H1 (cell line): ENCODE measurements around the gene CD38. TPM values are rescaled to one million over a fixed set of nuclear protein-coding genes. Genes with fewer than 3 reads are reported as not detected.

Experiments
- CTCF ChIA-PET: fragments of 300-600 bp; sonication (Branson Sonifier 250); formaldehyde crosslinking; loops from one replicate; lab custom pipeline; 2021; ENCODE audit not compliant: partially characterized antibody; lab: Charles Lee
- POLR2A ChIA-PET: fragments of 300-600 bp; sonication (Branson Sonifier 250); formaldehyde crosslinking; loops from one replicate; lab custom pipeline; 2021; ENCODE audit warnings: inconsistent platforms; ENCODE audit not compliant: partially characterized antibody; lab: Charles Lee
- DNase-seq, 2 experiments: peaks; one replicate each; pipeline versions ENCODE4 v3.0.0 to v3.0.0-alpha.2; 2010 to 2022; ENCODE audit warnings: low spot score in 2 of 2, low read depth in 1 of 2, mixed read lengths in 1 of 2
- FAIRE-seq: peaks from 2 replicates; lab custom pipeline; 2011; peaks lifted over from hg19 to GRCh38; lab: Jason Lieb, UNC
- H2AFZ ChIP-seq: 2 replicates; pipeline ENCODE4 v1.8.1; 2012; ENCODE audit warnings: low read length, inconsistent platforms
- H2AK5ac ChIP-seq: 2 replicates; pipeline ENCODE4 v1.6.1; 2013; ENCODE audit warnings: low read depth, low read length
- H2BK120ac ChIP-seq: replicated peaks from 2 replicates; pipeline ENCODE3; 2013; ENCODE audit warnings: low read depth, low read length, inconsistent platforms
- H2BK12ac ChIP-seq: 2 replicates; pipeline ENCODE4 v1.6.1; 2013; ENCODE audit warnings: low read depth, low read length
- H2BK15ac ChIP-seq: 2 replicates; pipeline ENCODE4 v1.6.1; 2013; ENCODE audit warnings: low read length
- H2BK20ac ChIP-seq: 2 replicates; pipeline ENCODE4 v1.6.1; 2013; ENCODE audit warnings: low read length
- H2BK5ac ChIP-seq: 2 replicates; pipeline ENCODE4 v1.6.1; 2013; ENCODE audit warnings: low read depth, low read length
- H3K14ac ChIP-seq: 2 replicates; pipeline ENCODE4 v1.6.1; 2013; ENCODE audit warnings: inconsistent platforms; ENCODE audit not compliant: insufficient read length
- H3K18ac ChIP-seq: 2 replicates; pipeline ENCODE4 v1.6.1; 2013; ENCODE audit warnings: low read length; ENCODE audit errors: extremely low read depth
- H3K23ac ChIP-seq: 2 replicates; pipeline ENCODE4 v1.6.1; 2013; ENCODE audit warnings: inconsistent platforms; ENCODE audit not compliant: insufficient read length
- H3K23me2 ChIP-seq: 2 replicates; pipeline ENCODE4 v1.6.1; 2013; ENCODE audit warnings: low read depth, low read length
- H3K27ac ChIP-seq: 2 replicates; pipeline ENCODE4 v1.6.1; 2011; ENCODE audit warnings: low read depth, low read length, inconsistent platforms
- H3K27me3 ChIP-seq, 4 experiments: replicated peaks in 1 of 4; 1 replicate in 1 of 4; 2 replicates in 3 of 4; pipeline versions ENCODE4 v1.6.1 to v1.8.1; 2011 to 2013; ENCODE audit warnings: low read length in 3 of 4, mild to moderate bottlenecking in 3 of 4, inconsistent platforms in 2 of 4, mixed read lengths in 2 of 4, moderate library complexity in 1 of 4; ENCODE audit not compliant: control insufficient read depth in 3 of 4, insufficient read depth in 3 of 4; ENCODE audit errors: extremely low read depth in 1 of 4
- H3K36me3 ChIP-seq, 4 experiments: 2 replicates each; pipeline versions ENCODE4 v1.6.1 to v1.8.1; 2011 to 2013; ENCODE audit warnings: mild to moderate bottlenecking in 4 of 4, low read length in 3 of 4, moderate library complexity in 2 of 4, control low read depth in 1 of 4, inconsistent platforms in 1 of 4; ENCODE audit not compliant: insufficient read depth in 4 of 4, control insufficient read depth in 2 of 4
- H3K4ac ChIP-seq: replicated peaks from 2 replicates; pipeline ENCODE3; 2013; ENCODE audit warnings: low read length, low read depth, mixed read lengths, inconsistent platforms; ENCODE audit not compliant: insufficient read length
- H3K4me1 ChIP-seq, 4 experiments: replicated peaks in 1 of 4; 1 replicate in 1 of 4; 2 replicates in 3 of 4; pipeline versions ENCODE4 v1.6.1 to v1.8.1; 2011 to 2013; ENCODE audit warnings: low read length in 3 of 4, inconsistent platforms in 2 of 4, mixed read lengths in 1 of 4; ENCODE audit not compliant: insufficient read depth in 4 of 4, control insufficient read depth in 3 of 4
- H3K4me2 ChIP-seq, 2 experiments: 2 replicates each; pipeline versions ENCODE4 v1.6.1 to v1.8.1; 2011 to 2013; ENCODE audit warnings: low read depth in 2 of 2, low read length in 2 of 2, control low read depth in 1 of 2, inconsistent platforms in 1 of 2, mild to moderate bottlenecking in 1 of 2; ENCODE audit not compliant: insufficient read depth in 1 of 2
- H3K4me3 ChIP-seq, 4 experiments: fragments of 200-600, 300-600 bp in 1 of 4; sonication (generic), shearing (Covaris generic), sonication (Bioruptor Twin) in 1 of 4; 2 replicates each; pipeline versions ENCODE4 v1.5.1 to v1.8.1; 2011 to 2016; ENCODE audit warnings: low read length in 4 of 4, low read depth in 3 of 4, control low read depth in 2 of 4, inconsistent platforms in 2 of 4, mild to moderate bottlenecking in 2 of 4, mixed read lengths in 1 of 4, moderate library complexity in 1 of 4; ENCODE audit not compliant: insufficient read depth in 2 of 4; ENCODE audit errors: extremely low read depth in 1 of 4
- H3K56ac ChIP-seq: replicated peaks from 2 replicates; pipeline ENCODE3; 2013; ENCODE audit warnings: low read depth, mild to moderate bottlenecking, mixed read lengths, low read length, inconsistent platforms; ENCODE audit not compliant: insufficient read length
- H3K79me1 ChIP-seq: 2 replicates; pipeline ENCODE4 v1.6.1; 2013; ENCODE audit warnings: low read depth, low read length, control low read depth
- H3K79me2 ChIP-seq, 2 experiments: 2 replicates each; pipeline versions ENCODE4 v1.6.1 to v1.8.1; 2012 to 2013; ENCODE audit warnings: low read length in 2 of 2, mild to moderate bottlenecking in 2 of 2, inconsistent platforms in 1 of 2; ENCODE audit not compliant: insufficient read depth in 2 of 2, control insufficient read depth in 1 of 2
- H3K9ac ChIP-seq, 4 experiments: replicated peaks in 1 of 4; 1 replicate in 1 of 4; 2 replicates in 3 of 4; pipeline versions ENCODE4 v1.6.1 to v1.8.1; 2011 to 2013; ENCODE audit warnings: low read depth in 3 of 4, low read length in 3 of 4, control low read depth in 2 of 4, mild to moderate bottlenecking in 2 of 4, moderate library complexity in 2 of 4, inconsistent platforms in 1 of 4; ENCODE audit errors: extremely low read depth in 1 of 4
- H3K9me3 ChIP-seq, 2 experiments: 2 replicates each; pipeline versions ENCODE4 v1.6.1 to v1.8.1; 2012 to 2013; ENCODE audit warnings: mild to moderate bottlenecking in 2 of 2, moderate library complexity in 2 of 2, control low read depth in 1 of 2, inconsistent platforms in 1 of 2, low read depth in 1 of 2, low read length in 1 of 2, mixed read lengths in 1 of 2; ENCODE audit not compliant: insufficient read depth in 2 of 2
- H4K20me1 ChIP-seq, 2 experiments: replicated peaks in 1 of 2; 2 replicates each; pipeline versions ENCODE3 to v1.8.1; 2011 to 2013; ENCODE audit warnings: inconsistent platforms in 2 of 2, low read length in 2 of 2, mild to moderate bottlenecking in 1 of 2; ENCODE audit not compliant: insufficient read depth in 2 of 2, control insufficient read depth in 1 of 2
- H4K5ac ChIP-seq: 2 replicates; pipeline ENCODE4 v1.6.1; 2013; ENCODE audit warnings: low read length, low read depth, mixed read lengths, inconsistent platforms; ENCODE audit not compliant: insufficient read length
- H4K8ac ChIP-seq: 2 replicates; pipeline ENCODE4 v1.8.0; 2013; ENCODE audit warnings: mild to moderate bottlenecking, moderate library complexity, low read length, inconsistent platforms; ENCODE audit not compliant: insufficient read depth; ENCODE audit errors: extremely low read depth
- H4K91ac ChIP-seq: replicated peaks from 2 replicates; pipeline ENCODE3; 2013; ENCODE audit warnings: low read length, mixed read lengths, inconsistent platforms; ENCODE audit not compliant: insufficient read length
- CTBP2 ChIP-seq: IDR thresholded peaks from 2 replicates; pipeline ENCODE4 v1.7.0; 2011; ENCODE audit warnings: borderline replicate concordance, mild to moderate bottlenecking, moderate library complexity, mixed read lengths, low read length; ENCODE audit not compliant: insufficient read depth, insufficient read length
- HDAC2 ChIP-seq, 2 experiments: fragments of 300-600 bp in 1 of 2; sonication (generic) in 1 of 2; IDR thresholded peaks; 2 replicates each; pipeline ENCODE4 v1.6.1; 2011 to 2012; ENCODE audit warnings: low read depth in 2 of 2, low read length in 2 of 2, mild to moderate bottlenecking in 2 of 2, moderate library complexity in 2 of 2, borderline replicate concordance in 1 of 2, inconsistent platforms in 1 of 2
- KDM4A ChIP-seq: IDR thresholded peaks from one replicate; pipeline ENCODE4 v1.7.1; 2012; ENCODE audit warnings: low read depth, mild to moderate bottlenecking, moderate library complexity, low read length, inconsistent platforms; ENCODE audit not compliant: severe bottlenecking
- NANOG ChIP-seq: IDR thresholded peaks from 2 replicates; pipeline ENCODE4 v1.6.1; 2011; ENCODE audit warnings: low read length, low read depth, mild to moderate bottlenecking, inconsistent platforms; ENCODE audit not compliant: insufficient read depth, poor library complexity, severe bottlenecking
- SIRT6 ChIP-seq: IDR thresholded peaks from one replicate; pipeline ENCODE4 v1.7.1; 2012; ENCODE audit warnings: low read length, inconsistent platforms
- SUZ12 ChIP-seq: fragments of 200-600 bp; sonication (generic); IDR thresholded peaks from 2 replicates; pipeline ENCODE4 v1.6.1; 2012; ENCODE audit warnings: mild to moderate bottlenecking, inconsistent platforms, low read length, moderate library complexity, mixed read lengths
- WGBS, 2 experiments: shearing (Covaris generic) in 1 of 2; methylation state at CpG; one replicate each; pipeline versions ENCODE4 v1.1.6 to v1.1.7; 2013 to 2015; ENCODE audit warnings: low lambda C conversion rate in 2 of 2, mixed read lengths in 2 of 2, inconsistent platforms in 1 of 2, low coverage in 1 of 2, missing lambda C conversion rate in 1 of 2; ENCODE audit not compliant: insufficient replicate concordance in 2 of 2, insufficient coverage in 1 of 2, insufficient read length in 1 of 2; ENCODE audit errors: extremely low coverage in 1 of 2, missing lambda C conversion rate in 1 of 2; 5-methylcytosine and 5-hydroxymethylcytosine counted together
- polyA plus RNA-seq, 7 experiments: library from polyadenylated mRNA; depleted of rRNA in 3 of 7; stranded (reverse) in 5 of 7; unstranded in 2 of 7; fragments of >200 nt in 5 of 7; fragments of 200-250 nt in 2 of 7; gene quantifications; 1 replicate in 5 of 7; 2 replicates in 1 of 7; 4 replicates in 1 of 7; pipeline versions ENCODE4 v1.2.1 to v1.2.3, GENCODE V29; 2011 to 2013; ENCODE audit warnings: missing spikeins in 2 of 7, mixed read lengths in 2 of 7
- total RNA-seq: library from RNA; stranded (reverse); fragmentation: NEBNext Ultra II Directional; extraction: Animal tissue kit (Norgen Biotek cat#: 25700); gene quantifications from 2 replicates; pipeline ENCODE4 v1.2.1, GENCODE V29; 2021

The CD38 gene
- total and polyA plus RNA-seq, 2 of the 8 experiments (the other 6 are each of a cell fraction or from before 2014, with no cell fraction given), result 0.14 to 0.24 TPM

- Histone ChIP-seq H4K5ac (no peak overlapping the region), H3K56ac (no peak overlapping the region), H2AK5ac (no peak overlapping the region), H3K79me1 (no peaks in the 10 kb centered on the region), H2BK5ac (no peak overlapping the region), H2BK12ac (no peak overlapping the region), H3K18ac (no peak overlapping the region), H3K9ac (no peak overlapping the region), H3K23me2 (no peaks in the 10 kb centered on the region), H3K14ac (no peak overlapping the region), H3K9me3 (peaks cover 3 to 5% of the 10 kb centered on the region in 2 experiments; a peak in 3 of 4 replicates), H4K20me1 (no peaks in the 10 kb centered on the region), H3K23ac (no peak overlapping the region), H2BK20ac (no peak overlapping the region), H3K4me3 (no peak overlapping the region), H3K79me2 (no peaks in the 10 kb centered on the region), H3K36me3 (no peaks in the 10 kb centered on the region), H2BK120ac (no peak overlapping the region), H3K27me3 (no peaks in the 10 kb centered on the region), H4K8ac (no peak overlapping the region), H2AFZ (no peak overlapping the region), H3K4me2 (no peak overlapping the region), H3K4me1 (peaks cover 0 to 6% (median 0%) of the 10 kb centered on the region in 4 experiments; a peak in 1 of 7 replicates), H3K27ac (no peak overlapping the region), H2BK15ac (no peak overlapping the region), H3K4ac (no peak overlapping the region), H4K91ac (no peak overlapping the region)
- ChIA-PET CTCF (interaction anchor here (0.7 to 6.3 kb wide), 43 partner anchors 9 to 423 kb away, joined by 3 to 150 read pairs (median 9); partner anchors contain the start of genes FGFBP1 and FGFBP2), POLR2A (interaction anchor here (1.2 kb wide), 1 partner anchor 74 kb away, joined by 4 read pairs; no protein-coding TSS in a partner anchor)
- DNase-seq (no peak), FAIRE-seq (no peak)
- WGBS, 2 experiments, result 84% methylated on average over 3 of the region's 3 CpGs; no CpG with 5 or more reads in 1 of the 2 experiments
- TF ChIP-seq SIRT6, result no peak
- TF ChIP-seq KDM4A, result no peak
- no peak for TF ChIP-seq SUZ12
- TF ChIP-seq HDAC2 (IDR thresholded peaks at IDR 0.05; ENCODE audit: borderline replicate concordance in 1 of 2, low read depth in 2 of 2, low read length in 2 of 2), result no peak
- TF ChIP-seq NANOG, result no peak
- TF ChIP-seq CTBP2, result no peak
These were observed 103.7 kb downstream of the CD38 start for GRCh38 chr4:15881820-15882219.
